ENCODE measurements around the gene COX5B.
"Not testable (repeated sequence)": the region's sequence is repeated elsewhere in the genome, so short reads cannot be mapped to it uniquely, and the experiment has no call there.

DNA sequence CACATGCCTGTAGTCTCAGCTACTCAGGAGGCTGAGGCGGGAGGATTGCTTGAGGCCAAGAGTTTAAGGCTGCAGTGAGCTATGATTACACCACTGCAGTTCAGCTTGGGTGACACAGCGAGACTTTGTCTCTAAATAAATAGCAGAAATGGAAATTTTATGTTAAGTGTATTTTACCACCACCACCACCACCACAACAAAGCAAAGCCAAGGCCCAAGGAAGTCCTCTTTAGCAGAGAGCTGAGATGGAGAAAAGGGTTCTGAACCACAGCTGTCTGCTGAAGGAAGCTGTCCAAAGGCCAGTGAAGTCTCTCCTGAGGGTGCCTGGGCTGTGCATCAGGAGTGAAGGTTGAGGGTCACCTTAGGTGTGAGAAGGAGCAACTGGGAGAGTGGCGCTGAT, 41.4 kb downstream of the COX5B start:
- TF ChIP-seq CTCF (IDR thresholded peaks at IDR 0.05; ENCODE audit: poor library complexity, severe bottlenecking); EP300 (conservative IDR thresholded peaks at IDR 0.05; ENCODE audit: poor library complexity, severe bottlenecking); SMC3 (conservative IDR thresholded peaks at IDR 0.05; ENCODE audit: poor library complexity); EZH2 (IDR thresholded peaks at IDR 0.05; ENCODE audit: borderline replicate concordance, insufficient read depth, low read length, poor library complexity, severe bottlenecking): not testable (repeated sequence)
- TF ChIP-seq, protein P1, sequence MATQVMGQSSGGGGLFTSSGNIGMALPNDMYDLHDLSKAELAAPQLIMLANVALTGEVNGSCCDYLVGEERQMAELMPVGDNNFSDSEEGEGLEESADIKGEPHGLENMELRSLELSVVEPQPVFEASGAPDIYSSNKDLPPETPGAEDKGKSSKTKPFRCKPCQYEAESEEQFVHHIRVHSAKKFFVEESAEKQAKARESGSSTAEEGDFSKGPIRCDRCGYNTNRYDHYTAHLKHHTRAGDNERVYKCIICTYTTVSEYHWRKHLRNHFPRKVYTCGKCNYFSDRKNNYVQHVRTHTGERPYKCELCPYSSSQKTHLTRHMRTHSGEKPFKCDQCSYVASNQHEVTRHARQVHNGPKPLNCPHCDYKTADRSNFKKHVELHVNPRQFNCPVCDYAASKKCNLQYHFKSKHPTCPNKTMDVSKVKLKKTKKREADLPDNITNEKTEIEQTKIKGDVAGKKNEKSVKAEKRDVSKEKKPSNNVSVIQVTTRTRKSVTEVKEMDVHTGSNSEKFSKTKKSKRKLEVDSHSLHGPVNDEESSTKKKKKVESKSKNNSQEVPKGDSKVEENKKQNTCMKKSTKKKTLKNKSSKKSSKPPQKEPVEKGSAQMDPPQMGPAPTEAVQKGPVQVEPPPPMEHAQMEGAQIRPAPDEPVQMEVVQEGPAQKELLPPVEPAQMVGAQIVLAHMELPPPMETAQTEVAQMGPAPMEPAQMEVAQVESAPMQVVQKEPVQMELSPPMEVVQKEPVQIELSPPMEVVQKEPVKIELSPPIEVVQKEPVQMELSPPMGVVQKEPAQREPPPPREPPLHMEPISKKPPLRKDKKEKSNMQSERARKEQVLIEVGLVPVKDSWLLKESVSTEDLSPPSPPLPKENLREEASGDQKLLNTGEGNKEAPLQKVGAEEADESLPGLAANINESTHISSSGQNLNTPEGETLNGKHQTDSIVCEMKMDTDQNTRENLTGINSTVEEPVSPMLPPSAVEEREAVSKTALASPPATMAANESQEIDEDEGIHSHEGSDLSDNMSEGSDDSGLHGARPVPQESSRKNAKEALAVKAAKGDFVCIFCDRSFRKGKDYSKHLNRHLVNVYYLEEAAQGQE (IDR thresholded peaks at IDR 0.05; ENCODE audit: borderline replicate concordance): not testable (repeated sequence)
